ENCODE data around the gene PCID2. TPM values are rescaled to one million over a fixed set of nuclear protein-coding genes. Genes with fewer than 3 reads are reported as not detected.

PCID2 gene
- total RNA-seq, 1 donor from 2014 or later, result 59.7 TPM

- Mint-ChIP-seq H3K36me3 (peaks cover 15% of the 10 kb centered on the region), H3K4me3 (no peak overlapping the region), H3K27me3 (no peaks in the 10 kb centered on the region), H3K4me1 (ENCODE audit: unreplicated experiment) (no peaks in the 10 kb centered on the region), H3K27ac (no peak overlapping the region), H3K9me3 (no peaks in the 10 kb centered on the region)
- no peak for TF ChIP-seq CTCF (conservative IDR thresholded peaks at IDR 0.05)
- DNase-seq (ENCODE audit: extremely low spot score, unreplicated experiment), result no peak
Measured at GRCh38 chr13:113218586-113218985, 10.1 kb upstream of the PCID2 start.

- Mint-ChIP-seq H3K4me3 (no peak overlapping the region), H3K4me1 (ENCODE audit: unreplicated experiment) (peaks cover 7% of the 10 kb centered on the region), H3K36me3 (peaks cover 13% of the 10 kb centered on the region), H3K9me3 (no peaks in the 10 kb centered on the region), H3K27ac (no peak overlapping the region), H3K27me3 (no peaks in the 10 kb centered on the region)
- no peak for DNase-seq (ENCODE audit: extremely low spot score, unreplicated experiment)
- TF ChIP-seq CTCF (conservative IDR thresholded peaks at IDR 0.05), result no peak
Measured at GRCh38 chr13:113216254-113217048, 8.0 kb upstream of the PCID2 start.

- Mint-ChIP-seq H3K9me3 (no peaks in the 10 kb centered on the region), H3K4me3 (peak overlapping the region; percentile 92), H3K27ac (peak overlapping the region; percentile 50), H3K36me3 (peaks cover 14% of the 10 kb centered on the region), H3K4me1 (ENCODE audit: unreplicated experiment) (peaks cover 22% of the 10 kb centered on the region), H3K27me3 (no peaks in the 10 kb centered on the region)
- TF ChIP-seq CTCF (conservative IDR thresholded peaks at IDR 0.05), result peak; percentile 50
- no peak for DNase-seq (ENCODE audit: extremely low spot score, unreplicated experiment)
Measured at GRCh38 chr13:113211774-113212173, 3.3 kb upstream of the PCID2 start.

- Mint-ChIP-seq H3K4me3 (peak overlapping the region; percentile 92), H3K27me3 (no peaks in the 10 kb centered on the region), H3K9me3 (no peaks in the 10 kb centered on the region), H3K4me1 (ENCODE audit: unreplicated experiment) (peaks cover 29% of the 10 kb centered on the region), H3K27ac (peak overlapping the region; percentile 93), H3K36me3 (peaks cover 14% of the 10 kb centered on the region)
- no peak for DNase-seq (ENCODE audit: extremely low spot score, unreplicated experiment)
- TF ChIP-seq CTCF (conservative IDR thresholded peaks at IDR 0.05), result no peak
Measured at GRCh38 chr13:113210833-113211232, 2.4 kb upstream of the PCID2 start.

- peaks cover 14% of the 10 kb centered on the region for H3K36me3 Mint-ChIP-seq
- H3K27ac Mint-ChIP-seq, result peak overlapping the region; percentile 93
Measured at GRCh38 chr13:113209759-113210421, 1.4 kb upstream of the PCID2 start.

More at GRCh38 chr13:113209759-113210421, 1.4 kb upstream of the PCID2 start:
- H3K27me3 Mint-ChIP-seq, result no peaks in the 10 kb centered on the region
- DNase-seq (ENCODE audit: extremely low spot score, unreplicated experiment), result peak; percentile 79
- peak; percentile 56 for TF ChIP-seq CTCF (conservative IDR thresholded peaks at IDR 0.05)
- H3K4me1 Mint-ChIP-seq (ENCODE audit: unreplicated experiment), result peaks cover 35% of the 10 kb centered on the region
- H3K9me3 Mint-ChIP-seq, result no peaks in the 10 kb centered on the region
- peak overlapping the region; percentile 92 for H3K4me3 Mint-ChIP-seq

All from type B pancreatic cell (in vitro differentiated cells).